NCI-H1105 (cell line): ENCODE measurements around the gene ATF6.
A peak's percentile ranks its signal among the peaks of the same experiment; 100 is the strongest.
"Not testable (repeated sequence)": the region's sequence is repeated elsewhere in the genome, so short reads cannot be mapped to it uniquely, and the experiment has no call there.

Experiments used
- DNase-seq: peaks from one replicate; lab custom pipeline; 2025; lab: John Stamatoyannopoulos, UW

The ATF6 gene

GRCh38 chr1:161766102-161766981, at the start of gene ATF6:
Gene ATF6, plus strand, starts transcription at chr1:161766320. Its CDS starts 41 bp downstream, at chr1:161766361.
- DNase-seq = peak; percentile 83

GRCh38 chr1:161718559-161719324, 47.4 kb upstream of the ATF6 start:
- DNase-seq = no peak

DNA sequence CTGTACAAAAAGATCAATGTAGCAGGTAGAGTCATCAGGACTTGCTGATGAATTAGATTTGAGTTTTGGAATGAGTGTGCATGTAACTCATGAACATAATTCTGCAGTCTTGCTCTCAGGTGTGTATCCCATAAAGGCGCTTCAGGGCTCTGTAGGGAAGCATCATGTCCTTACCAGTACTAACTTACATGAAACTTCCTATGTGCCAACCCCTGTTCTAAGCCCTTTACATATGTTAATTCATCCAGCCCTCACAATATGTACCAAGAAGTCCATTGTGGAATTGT, 46.9 kb upstream of the ATF6 start:
- no peak for DNase-seq

DNA sequence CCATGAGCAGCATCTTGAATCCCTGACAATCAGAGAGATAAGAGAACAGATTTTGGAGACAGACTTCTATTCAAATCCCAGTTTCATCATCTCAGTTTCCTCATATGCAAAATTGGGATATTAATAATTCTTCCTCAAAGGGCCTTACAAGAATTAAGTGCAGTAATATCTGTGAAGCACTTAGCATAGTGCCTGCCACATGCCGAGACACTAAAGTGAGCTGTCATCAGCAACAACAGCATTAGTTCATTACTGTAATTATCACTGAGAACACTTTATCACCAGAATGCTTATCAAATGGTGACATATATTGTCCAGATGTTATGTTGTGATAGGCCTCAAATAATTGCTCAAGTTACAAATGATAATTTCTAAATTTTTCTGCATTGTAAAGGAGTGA, 45.7 kb upstream of the ATF6 start:
- no peak for DNase-seq

DNA sequence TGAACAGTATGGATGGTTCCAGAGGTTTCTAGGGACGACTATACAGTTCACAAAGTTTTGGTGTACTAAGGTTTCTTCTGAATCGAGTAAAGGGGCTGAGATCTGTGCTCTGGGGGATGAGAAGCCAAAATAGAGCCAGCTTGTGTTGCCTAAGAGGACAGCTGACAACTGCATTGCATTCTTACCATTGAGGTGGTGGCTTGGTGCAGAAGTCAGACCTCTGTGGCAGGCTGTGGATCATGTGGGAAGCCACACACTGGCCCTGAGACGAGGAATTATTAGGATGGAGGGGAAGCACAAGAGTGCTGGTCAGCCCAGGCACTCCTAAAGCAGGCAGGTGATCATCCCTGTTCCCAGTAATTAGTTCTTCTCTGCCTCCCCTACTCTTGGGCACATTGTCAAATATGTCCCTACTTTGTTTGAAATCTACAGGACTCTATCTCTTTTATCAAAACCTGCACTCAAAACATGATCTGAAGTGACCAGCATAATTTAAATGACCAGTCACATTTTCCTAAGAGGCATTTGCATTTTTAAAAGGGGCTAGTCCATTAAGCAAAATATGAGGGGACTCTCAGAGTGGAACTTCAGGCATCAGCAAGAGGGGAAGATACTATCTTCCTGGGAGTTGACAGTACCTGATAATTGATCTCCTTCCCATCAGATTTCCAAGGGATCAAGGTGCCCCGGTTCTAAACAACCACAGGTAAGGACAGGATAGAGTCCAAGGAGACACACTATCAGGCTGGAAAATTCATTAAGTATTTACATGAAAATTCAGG, 45.0 kb upstream of the ATF6 start, which contains the start of gene FCRLB:
Gene FCRLB (plus strand): TSS at position 589 of the 782 bp plus-strand sequence. CDS start 1,129 bp downstream, outside the sequence.
- no peak for DNase-seq

GRCh38 chr1:161721738-161722343, 44.3 kb upstream of the ATF6 start:
- no peak for DNase-seq

GRCh38 chr1:161722406-161722805, 43.7 kb upstream of the ATF6 start:
- DNase-seq = no peak

DNA sequence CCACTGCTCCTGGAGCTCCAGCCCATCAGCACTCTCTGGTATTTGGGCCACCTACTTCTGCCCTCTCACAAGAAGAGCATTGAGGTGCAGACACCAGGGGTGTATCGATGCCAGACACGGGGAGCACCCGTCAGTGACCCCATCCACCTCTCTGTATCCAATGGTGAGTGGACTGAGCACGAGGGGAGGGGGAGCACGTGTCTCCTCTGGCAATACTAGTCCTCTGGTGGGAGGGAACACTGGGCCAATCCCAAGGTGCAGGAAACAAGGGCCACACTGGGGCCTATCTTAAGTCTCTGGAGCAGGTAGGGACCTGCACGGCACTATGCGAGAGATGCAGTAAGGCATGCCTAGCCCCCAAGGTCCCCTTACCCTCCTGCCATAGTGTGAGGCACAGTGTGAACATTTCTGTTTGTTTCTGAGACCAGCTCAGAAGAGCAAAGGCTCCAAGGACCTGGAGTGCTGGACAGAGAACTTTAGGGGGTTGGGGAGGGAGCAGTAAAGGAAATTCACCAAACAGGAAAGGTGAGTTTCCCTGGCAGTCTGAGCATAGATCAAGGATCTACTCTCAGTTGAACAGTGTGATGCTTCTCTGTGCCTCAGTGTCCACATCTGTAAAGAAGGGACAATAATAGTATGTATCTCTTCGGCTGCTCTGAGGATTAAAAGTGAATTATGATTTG, 42.5 kb upstream of the ATF6 start:
- no peak for DNase-seq

DNA sequence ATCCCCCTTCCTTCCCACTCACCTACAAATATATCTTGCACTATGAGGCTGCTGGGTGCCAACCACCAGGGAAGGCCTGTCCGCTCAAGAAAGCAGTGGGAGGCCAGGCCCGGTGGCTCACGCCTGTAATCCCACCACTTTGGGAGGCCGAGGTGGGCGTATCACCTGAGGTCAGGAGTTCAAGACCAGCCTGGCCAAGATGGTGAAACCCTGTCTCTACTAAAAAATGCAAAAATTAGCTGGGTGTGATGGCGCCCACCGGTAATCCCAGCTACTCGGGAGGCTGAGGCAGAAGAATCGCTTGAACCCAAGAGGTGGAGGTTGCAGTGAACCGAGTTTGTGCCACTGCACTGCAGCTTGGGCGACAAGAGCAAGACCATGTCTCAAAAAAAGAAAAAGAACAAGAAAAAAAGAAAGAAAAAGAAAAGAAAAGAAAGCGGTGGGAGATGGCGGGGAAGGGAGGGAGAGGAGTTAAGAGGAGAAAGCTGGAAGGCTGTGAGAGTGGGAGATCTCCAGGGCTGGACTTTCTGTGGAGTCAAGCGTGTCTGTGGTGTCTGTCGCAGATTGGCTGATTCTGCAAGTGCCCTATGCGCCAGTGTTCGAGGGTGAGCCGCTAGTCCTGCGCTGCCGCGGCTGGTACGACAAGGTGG, 40.7 kb upstream of the ATF6 start:
- DNase-seq = not testable (repeated sequence)

DNA sequence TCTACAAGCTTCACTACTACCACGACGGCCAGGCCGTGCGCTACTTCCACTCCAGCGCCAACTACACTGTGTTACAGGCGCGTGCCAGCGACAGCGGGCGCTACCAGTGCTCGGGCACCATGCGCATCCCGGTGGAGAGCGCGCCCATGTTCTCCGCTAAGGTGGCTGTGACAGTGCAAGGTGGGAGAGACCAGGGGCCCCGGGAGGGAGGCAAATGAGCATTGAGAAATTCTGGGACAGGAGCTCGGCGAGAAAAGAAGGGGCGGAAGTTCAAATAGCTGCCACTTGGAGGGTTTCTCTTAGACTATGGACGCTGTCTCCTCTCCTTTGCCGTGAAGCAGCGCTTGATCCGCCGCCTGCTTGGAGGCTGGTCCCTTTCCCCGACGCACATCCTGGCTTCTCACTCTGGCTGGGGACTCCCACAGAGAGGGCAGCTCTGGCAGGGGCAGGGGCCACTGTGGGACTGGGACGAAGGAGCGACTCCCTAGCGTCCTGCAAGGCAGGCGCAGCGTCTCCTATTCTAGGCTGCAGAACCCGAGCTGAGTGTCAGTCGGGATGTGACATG, 40.1 kb upstream of the ATF6 start:
- peak; percentile 27 for DNase-seq

DNA sequence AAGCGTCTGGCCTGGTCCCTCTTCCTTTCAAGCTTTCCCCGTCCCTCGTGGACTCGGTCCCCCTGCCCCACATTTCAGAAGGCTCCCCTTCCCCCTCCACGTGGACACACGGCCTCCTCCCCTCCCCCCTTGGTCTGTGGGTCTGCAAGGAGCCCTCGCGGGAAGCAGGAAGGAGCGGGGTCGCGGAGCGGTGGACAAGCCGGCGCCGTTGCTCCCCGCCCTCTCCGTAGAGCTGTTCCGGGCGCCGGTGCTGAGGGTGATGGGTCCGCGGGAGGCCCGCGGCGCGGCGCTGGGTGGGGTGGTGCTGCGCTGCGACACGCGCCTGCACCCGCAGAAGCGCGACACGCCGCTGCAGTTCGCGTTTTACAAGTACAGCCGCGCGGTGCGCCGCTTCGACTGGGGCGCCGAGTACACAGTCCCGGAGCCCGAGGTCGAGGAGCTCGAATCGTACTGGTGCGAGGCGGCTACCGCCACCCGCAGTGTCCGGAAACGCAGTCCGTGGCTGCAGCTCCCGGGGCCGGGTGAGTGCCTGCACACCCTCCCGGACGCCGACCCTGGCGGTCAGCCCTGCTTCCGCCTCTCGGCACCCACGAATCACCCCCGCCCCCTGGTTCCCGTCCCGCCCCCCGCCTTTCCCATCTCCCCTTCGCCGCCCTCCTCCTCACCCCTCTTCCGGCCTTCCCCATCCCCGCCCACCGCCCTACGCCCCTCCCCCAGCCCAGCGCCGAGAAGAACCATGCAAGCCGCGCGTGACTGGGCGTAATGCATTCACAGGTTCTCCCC, 39.5 kb upstream of the ATF6 start:
- DNase-seq = peak; percentile 86

- DNase-seq = no peak
Measured at GRCh38 chr1:161727256-161727924, 38.7 kb upstream of the ATF6 start.

GRCh38 chr1:161728376-161729226, 37.5 kb upstream of the ATF6 start:
- no peak for DNase-seq

DNA sequence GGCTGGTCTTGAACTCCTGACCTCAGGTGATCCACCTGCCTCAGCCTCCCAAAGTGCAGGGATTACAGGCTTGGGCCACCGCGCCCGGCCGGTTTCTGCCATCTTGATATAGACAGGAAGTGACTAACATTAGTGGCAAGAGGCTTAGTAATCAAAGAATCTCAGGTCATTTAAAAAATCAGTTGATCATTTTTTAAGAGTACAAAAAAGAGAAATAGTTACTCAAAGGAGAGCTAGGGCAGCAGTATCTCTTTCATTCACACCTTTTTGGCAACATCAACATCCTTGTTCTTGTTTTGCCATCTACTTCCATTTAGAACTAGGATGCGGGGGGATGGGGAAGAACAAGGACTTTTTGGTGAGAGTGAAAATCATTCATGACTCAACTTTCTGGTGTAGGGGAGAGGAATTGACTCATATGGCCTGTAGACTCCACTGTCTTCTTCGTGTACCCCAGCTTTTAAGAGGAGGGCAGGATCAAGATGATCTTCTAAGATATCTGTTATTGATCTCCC, 36.0 kb upstream of the ATF6 start:
- DNase-seq = no peak

DNA sequence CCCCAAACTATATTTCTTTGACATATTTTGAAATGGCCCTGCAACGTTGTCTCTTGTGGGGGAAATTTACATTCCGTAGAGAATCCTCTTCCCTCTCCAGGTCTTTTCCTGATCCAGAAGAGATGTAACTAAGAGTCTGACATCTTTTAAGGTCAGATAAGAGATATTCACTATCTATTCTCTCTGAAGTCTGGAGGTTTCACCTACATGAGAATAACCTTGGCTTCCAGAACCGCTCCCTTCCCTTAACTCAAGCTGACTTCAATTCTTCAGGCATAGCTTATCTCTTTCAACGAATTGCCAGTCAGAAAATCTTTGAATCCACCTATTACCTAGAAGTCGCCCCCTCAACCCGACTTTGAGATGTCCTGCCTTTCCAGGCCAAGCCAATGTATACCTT, 34.9 kb upstream of the ATF6 start:
- no peak for DNase-seq

DNA sequence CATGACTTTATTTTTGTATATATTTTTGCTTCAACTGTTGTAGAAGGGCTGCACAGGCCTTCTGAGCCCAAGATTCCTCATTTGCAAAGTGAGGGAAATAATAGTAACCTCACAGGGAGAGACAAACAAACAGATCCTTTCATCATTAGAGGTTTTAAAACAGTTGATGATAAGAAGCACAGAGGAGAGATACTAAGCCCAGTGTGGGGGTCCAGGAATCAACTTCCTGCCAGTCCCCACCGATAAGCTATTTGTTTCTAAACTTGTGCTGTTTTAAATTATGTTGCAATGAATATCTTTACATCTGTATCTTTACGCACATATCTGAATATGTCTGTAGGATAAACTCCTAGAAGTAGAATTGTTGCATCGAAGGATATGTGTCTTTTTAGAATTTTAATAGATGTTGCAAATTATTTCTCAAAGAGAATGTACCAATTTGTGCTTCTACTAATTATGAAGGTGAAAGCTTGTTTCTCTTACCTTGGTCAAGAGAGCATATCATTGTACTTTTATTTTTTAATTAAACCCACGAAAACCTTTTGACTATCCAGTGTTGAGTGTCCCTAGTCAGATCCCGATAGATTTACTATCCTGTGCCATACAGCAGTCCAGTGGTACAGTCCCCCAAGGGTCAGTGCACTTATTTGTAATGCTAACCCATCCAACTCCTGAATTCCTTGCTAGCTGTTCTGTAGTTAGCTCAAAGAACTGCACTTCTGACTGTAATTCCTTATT, 34.0 kb upstream of the ATF6 start:
- no peak for DNase-seq

DNA sequence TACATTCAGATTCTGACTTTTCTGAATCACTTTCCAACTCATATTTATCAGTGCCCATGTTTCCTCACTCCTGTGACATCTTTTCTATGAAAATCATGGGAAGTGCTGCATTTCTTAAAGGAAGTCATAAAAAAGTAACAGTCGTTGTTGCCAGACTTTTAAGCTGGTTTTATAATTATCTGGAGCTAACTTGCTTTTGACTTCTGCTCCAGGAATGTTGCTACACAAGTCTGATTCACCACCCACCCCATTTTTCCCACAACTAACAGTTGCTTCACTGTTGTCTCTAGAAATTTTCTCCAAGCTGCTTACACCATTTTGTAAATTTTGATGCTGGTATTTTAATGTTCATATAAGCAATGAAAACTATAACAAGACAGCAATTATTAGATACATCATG, 32.6 kb upstream of the ATF6 start:
- DNase-seq = no peak
